T47D (cell line): ENCODE results near the gene BHLHE23.

Source experiments
- DNase-seq, 2 experiments: peaks; one replicate each; pipeline versions ENCODE4 v3.0.0 to v3.0.0-alpha.2; 2011 to 2012; ENCODE audit warnings: low read depth in 1 of 2, low spot score in 1 of 2
- JUND ChIP-seq: IDR thresholded peaks from 2 replicates; pipeline ENCODE4 v1.6.1; 2012; ENCODE audit warnings: low read depth
- in situ Hi-C: cut with HindIII; loops from 2 replicates; pipeline ENCODE4 v1.10.0; 2016; ENCODE audit warnings: low sequenced_read_pairs, low pct_unique_long_range_greater_than_20kb

The BHLHE23 gene

DNA sequence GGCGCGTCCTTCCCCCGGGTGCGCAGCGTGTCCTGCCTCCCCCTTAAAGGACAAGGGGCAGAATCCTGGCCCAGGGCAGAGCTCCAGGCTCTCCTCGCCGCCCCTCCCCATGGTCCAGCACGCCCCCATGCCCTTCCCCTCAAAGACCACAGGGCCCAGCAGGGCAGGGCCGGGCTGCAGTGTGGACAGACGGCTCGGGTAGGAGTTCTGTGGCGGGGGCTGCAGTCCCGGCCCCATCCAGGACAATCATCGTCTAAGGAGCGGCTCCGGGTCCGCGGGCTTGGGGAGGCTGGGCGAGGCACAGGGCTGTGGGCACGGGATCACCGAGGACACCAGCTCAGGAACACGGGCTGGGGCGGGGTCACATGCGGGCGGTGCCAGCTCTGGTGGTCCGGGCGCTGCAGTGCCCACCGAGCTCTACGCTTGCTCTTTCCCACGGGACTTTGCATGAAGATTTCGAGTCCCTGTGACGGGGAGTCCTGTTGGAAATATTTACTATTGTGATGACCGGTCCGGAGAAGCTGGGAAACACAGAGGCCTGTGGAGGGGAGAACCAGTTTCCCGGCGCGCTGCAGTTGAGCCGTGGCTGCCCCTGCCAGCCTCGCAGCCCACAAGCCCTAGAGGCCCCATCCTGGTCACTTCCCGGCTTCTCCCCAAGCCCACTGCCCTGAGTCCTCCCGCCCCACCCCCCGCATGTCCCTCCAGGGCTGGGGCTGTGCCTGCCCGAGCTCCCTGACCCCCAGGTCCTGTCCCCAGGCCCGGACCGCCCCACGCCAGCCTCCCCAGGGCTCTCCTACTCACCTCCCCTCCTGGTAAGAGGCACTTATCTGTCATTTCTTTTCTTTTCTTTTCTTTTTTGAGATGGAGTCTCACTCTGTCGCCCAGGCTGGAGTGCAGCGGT lies 33.7 kb downstream of the BHLHE23 start:
- no peak for DNase-seq
- TF ChIP-seq JUND, result no peak
- in situ Hi-C loops, result no loop called here

DNA sequence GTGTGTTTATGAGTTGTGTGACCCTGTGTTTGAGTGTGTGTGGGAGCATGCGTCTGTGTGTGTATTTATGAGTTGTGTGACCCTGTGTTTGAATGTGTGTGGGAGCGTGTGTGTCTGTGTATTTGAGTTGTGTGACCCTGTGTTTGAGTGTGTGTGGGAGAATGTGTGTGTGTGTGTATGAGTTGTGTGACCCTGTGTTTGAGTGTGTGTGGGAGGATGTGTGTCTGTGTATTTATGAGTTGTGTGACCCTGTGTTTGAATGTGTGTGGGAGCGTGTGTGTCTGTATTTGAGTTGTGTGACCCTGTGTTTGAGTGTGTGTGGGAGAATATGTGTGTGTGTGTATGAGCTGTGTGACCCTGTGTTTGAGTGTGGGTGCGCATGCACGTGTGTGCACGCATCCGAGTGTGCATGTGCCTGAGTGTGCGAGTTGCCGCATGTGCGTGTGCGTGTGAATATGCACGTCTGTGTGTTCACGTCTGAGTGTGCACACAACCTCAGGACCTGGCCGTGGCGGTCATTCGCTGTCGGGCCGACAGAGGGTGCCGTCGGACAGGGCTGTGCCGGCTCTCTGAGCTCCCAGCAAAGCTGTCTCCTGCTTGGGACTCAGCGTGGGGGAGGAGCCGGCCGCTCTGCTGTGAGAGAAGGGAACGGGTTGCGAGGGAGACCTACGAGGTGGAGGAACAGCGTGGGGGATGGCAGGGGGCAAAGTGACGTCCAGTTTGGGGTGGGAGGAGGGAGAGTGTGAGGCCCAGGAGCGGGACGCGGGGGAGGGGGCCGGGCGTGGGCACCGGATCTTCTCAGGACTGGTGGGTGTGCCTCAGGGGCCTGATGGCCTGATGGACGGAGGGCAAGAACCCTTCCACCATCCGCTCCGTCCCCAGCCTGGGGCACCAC lies 34.6 kb downstream of the BHLHE23 start:
- peak; percentile 88 to 99 for DNase-seq
- in situ Hi-C loops, result no loop called here
- TF ChIP-seq JUND, result no peak

DNA sequence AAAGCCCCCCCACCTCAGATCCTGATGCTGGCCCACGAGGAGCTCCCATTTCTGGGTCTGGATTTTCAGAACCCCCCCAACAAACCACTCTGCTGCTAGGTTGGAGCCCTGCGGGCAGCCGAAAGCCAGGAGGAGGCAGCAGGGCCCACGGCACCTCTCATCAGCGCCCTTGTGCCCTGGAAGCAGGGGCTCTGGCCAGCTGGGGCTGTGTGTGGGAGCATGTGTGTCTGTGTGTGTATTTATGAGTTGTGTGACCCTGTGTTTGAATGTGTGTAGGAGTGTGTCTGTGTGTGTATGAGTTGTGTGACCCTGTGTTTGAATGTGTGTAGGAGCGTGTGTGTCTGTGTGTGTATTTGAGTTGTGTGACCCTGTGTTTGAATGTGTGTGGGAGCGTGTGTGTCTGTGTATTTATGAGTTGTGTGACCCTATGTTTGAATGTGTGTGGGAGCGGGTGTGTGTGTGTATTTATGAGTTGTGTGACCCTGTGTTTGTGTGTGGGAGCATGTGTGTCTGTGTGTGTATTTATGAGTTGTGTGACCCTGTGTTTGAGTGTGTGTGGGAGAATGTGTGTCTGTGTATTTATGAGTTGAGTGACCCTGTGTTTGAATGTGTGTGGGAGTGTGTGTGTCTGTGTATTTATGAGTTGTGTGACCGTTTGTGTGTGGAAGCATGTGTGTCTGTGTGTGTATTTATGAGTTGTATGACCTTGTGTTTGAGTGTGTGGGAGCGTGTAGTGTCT lies 35.4 kb downstream of the BHLHE23 start:
- in situ Hi-C loops, result no loop called here
- no peak for DNase-seq
- no peak for TF ChIP-seq JUND

DNA sequence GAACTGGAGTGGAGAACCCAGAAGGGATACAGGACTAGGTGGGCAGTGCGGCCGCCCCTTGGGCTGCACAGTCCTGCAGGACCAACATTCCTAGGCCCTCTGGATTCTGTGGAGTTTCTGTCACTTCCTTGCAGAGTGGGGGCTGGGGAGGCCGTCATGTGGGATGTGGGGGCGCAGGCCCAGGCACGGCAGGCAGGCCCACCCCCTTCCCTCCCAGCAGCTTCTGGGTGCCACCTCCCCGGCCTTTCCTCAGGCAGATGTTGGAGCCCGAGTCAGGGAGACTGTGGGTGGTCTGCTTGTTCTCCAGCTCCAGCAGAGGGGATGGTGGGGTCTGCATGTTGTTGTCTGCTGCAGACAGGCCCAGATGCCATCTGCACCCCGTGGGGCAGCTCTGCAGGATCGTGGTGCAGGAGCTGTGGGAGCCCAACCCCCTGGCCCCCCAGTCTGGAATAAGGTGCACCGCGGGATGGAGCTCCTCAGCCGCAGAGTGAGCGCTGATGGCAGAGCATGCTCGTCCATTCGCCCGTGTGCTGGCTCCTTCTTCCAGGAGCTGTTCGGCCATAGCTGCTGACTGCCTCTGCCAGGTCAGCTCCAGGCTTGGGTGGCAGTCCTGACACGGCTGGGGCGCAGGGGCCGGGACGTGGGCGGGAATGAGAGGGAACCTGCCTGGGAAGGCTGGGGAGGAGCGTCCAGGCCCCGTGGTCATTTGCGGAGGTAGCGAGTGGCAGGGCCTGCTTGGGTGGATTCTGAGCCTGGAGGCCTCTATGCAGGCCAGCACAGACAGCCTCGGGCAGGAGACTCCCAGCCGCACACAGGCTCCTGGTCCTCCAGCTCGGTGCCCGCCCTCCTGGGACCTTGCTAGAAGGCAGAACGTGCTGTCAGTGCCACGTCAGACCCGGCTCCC lies 36.2 kb downstream of the BHLHE23 start:
- DNase-seq, result peak; percentile 71 to 85
- in situ Hi-C loops, result no loop called here
- TF ChIP-seq JUND, result no peak

DNA sequence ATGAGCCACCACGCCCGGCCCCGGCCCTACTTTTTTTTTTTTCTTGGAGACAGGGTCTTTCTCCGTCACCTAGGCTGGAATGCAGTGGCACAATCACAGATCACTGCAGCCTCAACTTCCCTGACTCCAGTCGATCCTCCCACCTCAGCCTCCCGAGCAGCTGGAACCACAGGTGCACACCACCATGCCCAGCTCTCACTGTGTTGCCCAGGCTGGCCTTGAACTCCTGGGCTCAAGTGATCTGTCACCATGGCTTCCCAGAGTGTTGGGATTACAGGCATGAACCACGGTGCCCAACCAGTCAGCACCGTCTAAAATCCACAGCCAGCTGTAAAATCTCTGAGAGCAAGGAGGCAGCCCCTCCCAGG lies 36.8 kb downstream of the BHLHE23 start:
- in situ Hi-C loops, result no loop called here
- TF ChIP-seq JUND, result no peak
- no peak for DNase-seq

DNA sequence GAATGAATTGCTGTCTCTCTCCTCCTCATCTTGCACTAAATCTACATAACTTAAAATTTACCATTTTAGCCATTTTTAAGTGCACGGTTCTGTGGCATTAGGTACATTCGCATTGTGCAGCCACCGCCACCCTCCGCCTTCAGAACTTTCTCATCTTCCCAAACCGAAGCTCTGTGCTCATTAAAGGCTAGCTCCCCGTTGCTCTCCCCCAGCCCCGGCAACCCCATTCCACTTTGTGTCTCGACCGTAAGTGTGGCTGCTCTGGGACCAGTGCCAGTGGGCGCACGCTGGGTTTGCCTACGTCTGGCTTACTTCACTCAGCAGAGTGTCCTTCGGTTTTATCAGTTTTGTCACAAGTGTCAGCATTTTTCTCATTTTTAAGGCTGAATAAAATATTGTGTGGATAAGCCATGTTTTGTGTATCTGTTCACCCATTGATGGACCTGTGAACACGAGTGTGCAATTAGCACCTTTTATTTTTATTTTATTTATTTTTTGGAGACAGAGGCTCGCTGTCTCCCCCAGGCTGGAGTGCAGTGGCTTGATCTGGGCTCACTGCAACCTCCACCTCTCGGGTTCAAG lies 37.5 kb downstream of the BHLHE23 start:
- in situ Hi-C loops, result no loop called here
- no peak for TF ChIP-seq JUND
- DNase-seq, result no peak

DNA sequence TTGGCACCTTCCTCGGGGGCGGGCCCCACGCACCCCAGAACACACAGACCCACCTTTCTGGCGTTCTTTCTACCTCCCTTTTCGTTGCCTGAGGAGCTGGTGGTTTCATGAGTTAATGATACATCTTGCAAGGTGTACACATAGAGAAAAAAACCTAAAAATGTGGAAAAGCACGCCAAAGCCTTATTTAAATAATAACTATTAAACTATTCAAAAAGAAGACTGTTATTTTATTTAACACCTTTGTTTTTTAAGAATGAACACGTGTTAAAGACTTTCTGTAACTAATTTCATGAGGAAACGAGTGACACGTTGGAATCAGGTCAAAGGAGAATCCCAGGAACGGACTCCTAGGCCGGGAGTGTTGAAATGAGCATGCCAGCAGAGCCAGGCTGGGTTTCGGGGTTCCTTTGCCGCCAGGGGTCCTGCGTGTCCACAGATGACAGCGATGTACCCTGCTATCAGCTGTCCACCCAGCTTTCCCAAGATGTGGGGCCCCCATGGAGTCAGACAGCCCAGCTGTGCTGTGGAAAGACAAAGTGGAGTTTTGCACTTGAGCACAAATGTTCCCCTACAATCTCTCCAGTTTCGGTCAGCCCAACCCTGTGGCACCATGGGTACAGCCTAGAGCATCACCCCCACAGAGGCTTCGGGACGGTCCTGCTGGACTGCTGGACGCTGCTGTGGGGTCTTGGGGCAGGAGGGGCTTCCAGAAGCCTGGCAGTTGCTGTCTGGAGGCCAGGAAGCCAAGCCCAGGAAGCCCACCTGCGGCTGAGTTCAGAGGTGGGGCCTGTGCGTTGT lies 38.2 kb downstream of the BHLHE23 start:
- DNase-seq, result no peak
- TF ChIP-seq JUND, result no peak
- in situ Hi-C loops, result no loop called here

DNA sequence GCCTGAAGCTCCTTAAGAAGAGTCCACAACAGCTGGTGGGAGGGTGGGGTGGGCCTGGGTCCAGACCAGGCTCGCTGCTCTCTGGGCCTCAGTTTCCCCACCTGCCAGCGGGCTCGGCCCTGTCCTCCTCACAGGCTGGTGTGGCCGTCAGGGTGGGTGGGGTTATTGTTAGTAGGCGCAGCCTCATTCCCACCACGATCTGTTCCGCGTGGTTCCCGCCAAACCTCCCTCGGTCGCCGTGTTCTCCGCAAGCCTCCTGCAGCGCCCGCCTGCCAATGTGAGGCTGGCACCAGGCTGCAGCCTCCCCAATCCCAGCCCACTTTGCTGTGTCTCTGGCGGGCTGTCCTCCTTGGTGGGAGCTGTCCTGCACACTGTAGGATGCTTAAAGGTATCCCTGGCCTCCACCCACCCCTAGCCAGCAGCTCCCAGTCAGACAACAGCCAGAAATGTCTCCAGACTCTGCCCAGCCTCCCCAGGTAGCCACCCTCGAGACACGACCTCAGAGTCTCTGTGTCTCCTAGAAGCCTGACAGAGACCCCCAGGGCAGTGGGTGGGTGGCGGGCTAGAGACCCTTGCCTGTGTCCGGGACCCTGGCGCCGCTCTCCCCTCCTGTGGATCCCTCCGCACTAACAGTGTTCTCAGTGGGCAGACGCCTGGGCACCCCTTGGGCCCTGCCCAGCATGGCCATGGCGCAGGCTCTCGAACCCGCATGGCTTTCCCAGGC lies 39.0 kb downstream of the BHLHE23 start:
- in situ Hi-C loops, result no loop called here
- DNase-seq, result no peak

DNA sequence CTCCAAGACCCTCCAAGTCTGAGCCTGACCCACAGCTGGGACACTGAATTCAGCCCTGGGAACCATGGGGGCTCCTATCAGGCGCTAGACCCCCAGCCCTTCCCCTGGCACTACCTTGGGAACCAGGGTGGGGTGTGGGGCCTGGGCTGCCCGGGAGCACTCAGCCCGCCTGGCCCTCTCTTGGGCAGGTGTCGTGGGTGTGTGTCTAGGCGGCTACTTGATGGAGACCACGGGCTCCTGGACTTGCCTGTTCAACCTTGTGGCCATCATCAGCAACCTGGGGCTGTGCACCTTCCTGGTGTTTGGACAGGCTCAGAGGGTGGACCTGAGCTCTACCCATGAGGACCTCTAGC lies 39.6 kb downstream of the BHLHE23 start:
- in situ Hi-C loops, result no loop called here
- no peak for TF ChIP-seq JUND
- DNase-seq, result no peak

More for the DNA sequence above, 39.0 kb downstream of the BHLHE23 start:
- no peak for TF ChIP-seq JUND
